PC-3 (cell line): ENCODE measurements around the gene TATDN3. TPM values are rescaled to one million over a fixed set of nuclear protein-coding genes. Genes with fewer than 3 reads are reported as not detected.

Experiments used
- ATAC-seq: fragments of 200-7000 bp; cut with Tn5 transposase; 2 replicates; pipeline ENCODE4 v1.9.1; 2020; ENCODE audit warnings: mild to moderate bottlenecking, moderate library complexity
- BruUV-seq: library from RNA; stranded (reverse); fragments of 400-500 nt; replicated peaks from 2 replicates; lab custom pipeline; 2021; lab: Mats Ljungman, UMichigan
- CTCF ChIA-PET: fragments of 300-600 bp; sonication (Branson Sonifier 250); formaldehyde crosslinking; loops from one replicate; lab custom pipeline; 2022; ENCODE audit warnings: antibody characterized with exemption; lab: Charles Lee
- POLR2A ChIA-PET: fragments of 300-600 bp; sonication (Branson Sonifier 250); formaldehyde crosslinking; loops from one replicate; lab custom pipeline; 2022; ENCODE audit warnings: antibody characterized with exemption; ENCODE audit not compliant: unreplicated experiment; lab: Charles Lee
- DNase-seq: peaks from one replicate; pipeline ENCODE4 v3.0.0-alpha.2; 2015
- H2AFZ ChIP-seq: fragments of 300-600 bp; sonication (generic); 2 replicates; pipeline ENCODE4 v1.6.0; 2016; ENCODE audit warnings: antibody characterized with exemption, low read length
- H3F3A ChIP-seq: fragments of 300-600 bp; sonication (generic); one replicate; pipeline ENCODE4 v1.6.0; 2017; ENCODE audit warnings: antibody characterized with exemption, low read length, control low read depth, mild to moderate bottlenecking; ENCODE audit not compliant: unreplicated experiment
- H3K27ac ChIP-seq: fragments of 300-600 bp; sonication (generic); 2 replicates; pipeline ENCODE4 v1.5.1; 2016; ENCODE audit warnings: mild to moderate bottlenecking, low read length
- H3K27me3 ChIP-seq: fragments of 300-600 bp; sonication (generic); 2 replicates; pipeline ENCODE4 v1.6.1; 2016; ENCODE audit warnings: low read length, mixed read lengths
- H3K36me3 ChIP-seq: fragments of 300-600 bp; sonication (generic); 2 replicates; pipeline ENCODE4 v1.6.1; 2016; ENCODE audit warnings: low read depth, mixed run types, low read length, mixed read lengths
- H3K4me1 ChIP-seq: fragments of 300-600 bp; sonication (generic); 2 replicates; pipeline ENCODE4 v1.5.1; 2016; ENCODE audit warnings: low read length; ENCODE audit not compliant: insufficient read depth
- H3K4me2 ChIP-seq: fragments of 300-600 bp; sonication (generic); 2 replicates; pipeline ENCODE4 v1.6.0; 2016; ENCODE audit warnings: low read length
- H3K4me3 ChIP-seq: fragments of 300-600 bp; sonication (generic); 2 replicates; pipeline ENCODE4 v1.5.1; 2016; ENCODE audit warnings: mild to moderate bottlenecking, low read length, mixed read lengths
- H3K79me2 ChIP-seq: fragments of 300-600 bp; sonication (generic); 2 replicates; pipeline ENCODE4 v1.6.1; 2017; ENCODE audit warnings: low read length, mixed read lengths
- H3K9ac ChIP-seq: fragments of 300-600 bp; sonication (generic); 2 replicates; pipeline ENCODE4 v1.6.0; 2016; ENCODE audit warnings: mild to moderate bottlenecking, low read length
- H3K9me2 ChIP-seq: fragments of 300-600 bp; sonication (generic); replicated peaks from 2 replicates; pipeline ENCODE4 v1.6.1; 2016; ENCODE audit warnings: mixed run types, low read length, mixed read lengths
- H3K9me3 ChIP-seq: fragments of 300-600 bp; sonication (generic); 2 replicates; pipeline ENCODE4 v1.6.1; 2016; ENCODE audit warnings: low read length, mixed read lengths
- H4K20me1 ChIP-seq: fragments of 300-600 bp; sonication (generic); 2 replicates; pipeline ENCODE4 v1.6.1; 2016; ENCODE audit warnings: low read length, mixed read lengths
- EZH2 ChIP-seq: fragments of 300-600 bp; sonication (generic); IDR thresholded peaks from one replicate; pipeline ENCODE4 v1.6.1; 2017; ENCODE audit warnings: antibody characterized with exemption, mild to moderate bottlenecking, low read length; ENCODE audit not compliant: unreplicated experiment
- EZH2phosphoT487 ChIP-seq: fragments of 300-600 bp; sonication (generic); IDR thresholded peaks from 2 replicates; pipeline ENCODE4 v1.6.1; 2018; ENCODE audit warnings: mild to moderate bottlenecking, antibody characterized with exemption, low read length, borderline replicate concordance
- intact Hi-C: fragments of 100-400 bp; cut with micrococcal nuclease; formaldehyde crosslinking; loops from 2 replicates; pipeline ENCODE4 v1.9.0; 2023
- total RNA-seq: library from RNA; depleted of rRNA; stranded (reverse); fragments of >200 nt; gene quantifications from 2 replicates; pipeline ENCODE4 v1.2.3, GENCODE V29; 2014
- TF ChIP-seq, protein P1 (sequence below): fragments of 300-600 bp; sonication (generic); conservative IDR thresholded peaks from 2 replicates; pipeline ENCODE4 v1.5.1; 2017; ENCODE audit warnings: antibody characterized with exemption, low read depth, mild to moderate bottlenecking, low read length

TATDN3 gene
- total RNA-seq, 1 experiment from 2014 or later: 12.7 TPM

DNA sequence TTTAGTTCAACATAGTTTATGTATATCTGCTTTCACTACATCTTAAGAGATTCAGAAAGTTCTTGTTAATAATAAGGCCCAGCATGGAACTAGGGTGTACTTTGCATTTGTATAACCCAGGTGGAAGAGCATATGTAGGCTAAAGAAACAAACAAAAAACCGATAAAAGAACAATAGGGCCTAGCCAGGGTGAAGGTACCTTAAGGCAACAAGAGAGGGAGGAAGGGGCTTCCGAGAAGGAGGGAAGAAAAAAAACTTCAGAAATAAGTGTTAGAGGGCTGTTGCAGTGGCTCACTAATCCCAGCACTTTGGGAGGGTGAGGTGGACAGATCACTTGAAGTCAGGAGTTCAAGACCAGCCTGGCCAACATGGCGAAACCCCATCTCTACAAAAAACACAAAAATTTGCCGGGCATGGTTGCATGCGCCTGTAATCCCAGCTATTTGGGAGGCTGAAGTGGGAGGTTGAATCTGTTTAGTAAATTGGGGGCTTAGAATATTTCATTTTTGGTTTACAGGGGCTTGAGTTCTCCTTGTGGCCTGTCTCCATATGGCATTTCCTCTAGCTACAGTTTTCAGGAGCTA, 60.5 kb downstream of the TATDN3 start:
- POLR2A ChIA-PET: no interaction called here
- DNase-seq: no peak

DNA sequence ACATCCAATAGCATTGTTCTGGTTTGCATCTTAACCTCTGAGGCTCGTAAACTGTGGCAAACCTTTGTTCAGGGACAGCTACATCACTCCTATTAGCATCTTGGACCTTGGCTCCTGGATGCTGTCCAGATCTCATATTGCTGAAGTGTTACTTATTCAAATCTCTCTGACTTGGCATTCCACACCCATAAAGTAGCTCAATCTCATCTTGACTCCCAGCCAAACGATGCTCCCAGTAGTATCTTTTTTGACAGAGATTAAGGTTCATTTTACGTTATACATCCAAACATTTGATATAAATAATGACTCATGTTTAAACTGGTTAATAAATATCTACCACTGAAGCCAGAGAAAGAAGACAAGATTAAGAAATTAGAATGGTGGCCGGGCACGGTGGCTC, 62.0 kb downstream of the TATDN3 start:
- H3K4me2 ChIP-seq: no peak overlapping the region
- no peaks in the 10 kb centered on the region for H3K36me3 ChIP-seq
- H3K9ac ChIP-seq: no peak overlapping the region
- no peaks in the 10 kb centered on the region for H3K9me3 ChIP-seq
- no peak overlapping the region for H2AFZ ChIP-seq
- CTCF ChIA-PET: no interaction called here
- intact Hi-C loops: no loop called here
- no peak overlapping the region for H3K4me3 ChIP-seq
- DNase-seq (peak; percentile 7), ATAC-seq (no peak)
- BruUV-seq: no TSS peak
- H3K4me1 ChIP-seq: peaks cover 8% of the 10 kb centered on the region
- H3K27ac ChIP-seq: no peak overlapping the region
- TF ChIP-seq, protein P1, sequence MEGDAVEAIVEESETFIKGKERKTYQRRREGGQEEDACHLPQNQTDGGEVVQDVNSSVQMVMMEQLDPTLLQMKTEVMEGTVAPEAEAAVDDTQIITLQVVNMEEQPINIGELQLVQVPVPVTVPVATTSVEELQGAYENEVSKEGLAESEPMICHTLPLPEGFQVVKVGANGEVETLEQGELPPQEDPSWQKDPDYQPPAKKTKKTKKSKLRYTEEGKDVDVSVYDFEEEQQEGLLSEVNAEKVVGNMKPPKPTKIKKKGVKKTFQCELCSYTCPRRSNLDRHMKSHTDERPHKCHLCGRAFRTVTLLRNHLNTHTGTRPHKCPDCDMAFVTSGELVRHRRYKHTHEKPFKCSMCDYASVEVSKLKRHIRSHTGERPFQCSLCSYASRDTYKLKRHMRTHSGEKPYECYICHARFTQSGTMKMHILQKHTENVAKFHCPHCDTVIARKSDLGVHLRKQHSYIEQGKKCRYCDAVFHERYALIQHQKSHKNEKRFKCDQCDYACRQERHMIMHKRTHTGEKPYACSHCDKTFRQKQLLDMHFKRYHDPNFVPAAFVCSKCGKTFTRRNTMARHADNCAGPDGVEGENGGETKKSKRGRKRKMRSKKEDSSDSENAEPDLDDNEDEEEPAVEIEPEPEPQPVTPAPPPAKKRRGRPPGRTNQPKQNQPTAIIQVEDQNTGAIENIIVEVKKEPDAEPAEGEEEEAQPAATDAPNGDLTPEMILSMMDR: no peak
- TF ChIP-seq EZH2: no peak
- no peak for TF ChIP-seq EZH2phosphoT487
- H3K79me2 ChIP-seq: peaks cover 13% of the 10 kb centered on the region
- no peaks in the 10 kb centered on the region for H3K9me2 ChIP-seq
- POLR2A ChIA-PET: no interaction called here
- no peaks in the 10 kb centered on the region for H4K20me1 ChIP-seq
- no peaks in the 10 kb centered on the region for H3K27me3 ChIP-seq
- H3F3A ChIP-seq: no peaks in the 10 kb centered on the region

More for the DNA sequence above, 60.5 kb downstream of the TATDN3 start:
- Histone ChIP-seq H3K4me1 (peaks cover 7% of the 10 kb centered on the region), H3K27ac (no peak overlapping the region), H3K27me3 (no peaks in the 10 kb centered on the region), H3K4me2 (no peak overlapping the region), H3K9me2 (no peaks in the 10 kb centered on the region), H2AFZ (no peak overlapping the region), H3F3A (no peaks in the 10 kb centered on the region), H4K20me1 (no peaks in the 10 kb centered on the region), H3K9me3 (no peaks in the 10 kb centered on the region), H3K9ac (no peak overlapping the region), H3K79me2 (peaks cover 8% of the 10 kb centered on the region), H3K4me3 (no peak overlapping the region), H3K36me3 (no peaks in the 10 kb centered on the region)
- no TSS peak for BruUV-seq
- intact Hi-C loops: no loop called here
- TF ChIP-seq EZH2phosphoT487: no peak
- CTCF ChIA-PET: no interaction called here
- no peak for ATAC-seq

DNA sequence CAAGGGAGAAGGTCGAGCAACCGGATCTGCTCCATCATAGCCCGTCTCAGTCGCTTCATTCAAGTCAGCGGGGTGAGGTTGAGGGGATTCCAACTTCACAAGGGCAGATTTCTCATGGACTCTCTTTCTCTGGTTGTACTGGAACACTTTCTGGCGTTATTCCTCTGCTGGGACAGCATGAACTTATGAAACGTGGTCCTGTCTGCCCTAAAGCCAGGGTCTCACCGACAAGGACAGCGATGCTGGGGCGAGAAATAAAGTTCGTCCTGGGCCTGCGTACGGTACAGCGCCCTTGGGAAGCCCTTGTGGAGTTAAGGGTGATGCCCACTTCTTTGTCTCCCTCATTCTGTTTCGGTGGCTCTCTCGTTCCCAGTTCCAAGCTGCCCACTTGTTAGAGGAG, 65.1 kb downstream of the TATDN3 start:
- intact Hi-C loops: loop anchor here (5.0 kb wide), 4 partner anchors 96 to 211 kb away; partner anchors contain the start of genes ANGEL2 and VASH2
- Histone ChIP-seq H3K9ac (no peak overlapping the region; the same call in 1 of the 2 replicates), H3K9me3 (no peaks in the 10 kb centered on the region), H3K36me3 (peaks cover 5% of the 10 kb centered on the region; the same call in 1 of the 2 replicates), H2AFZ (0 out of 2 replicates have a peak overlapping the region, but pooled peaks have one; percentile 83), H3K4me2 (peak overlapping the region; percentile 91), H3K27me3 (no peaks in the 10 kb centered on the region), H3K9me2 (no peaks in the 10 kb centered on the region), H3F3A (no peaks in the 10 kb centered on the region), H4K20me1 (peaks cover 11% of the 10 kb centered on the region), H3K4me3 (peak overlapping the region; percentile 92), H3K4me1 (peaks cover 26% of the 10 kb centered on the region), H3K79me2 (peaks cover 42% of the 10 kb centered on the region), H3K27ac (no peak overlapping the region)
- no peak for ATAC-seq
- ChIA-PET POLR2A (interaction anchor here (0.6 kb wide), 1 partner anchor 12 kb away, joined by 6 read pairs; no protein-coding TSS in a partner anchor), CTCF (no interaction called here)
- BruUV-seq: no TSS peak
- no peak for DNase-seq
- TF ChIP-seq EZH2 (no peak), EZH2phosphoT487 (no peak)
- TF ChIP-seq, protein P1: no peak
